ENCODE measurements around the gene ANKRD40. TPM values are rescaled to one million over a fixed set of nuclear protein-coding genes. Genes with fewer than 3 reads are reported as not detected.

ANKRD40 gene
- total RNA-seq, 6 experiments from 2014 or later: 13.9 to 17.4 (median 15.1) TPM

GRCh38 chr17:50680126-50680525, 27.6 kb downstream of the ANKRD40 start:
- Histone ChIP-seq H3K4me1 (peaks cover 3 to 53% (median 23%) of the 10 kb centered on the region in 4 donors), H3K27me3 (no peaks in the 10 kb centered on the region), H3K27ac (no peak overlapping the region), H3K4me3 (no peak overlapping the region), H3K9me3 (no peaks in the 10 kb centered on the region), H3K36me3 (peaks cover 0 to 33% (median 14%) of the 10 kb centered on the region in 4 donors)
- DNase-seq (no peak), ATAC-seq (no peak)
- WGBS (ENCODE audit: insufficient coverage, low coverage, low lambda C conversion rate, missing lambda C conversion rate): 88% methylated on average over 3 of the region's 5 CpGs
- TF ChIP-seq POLR2A (IDR thresholded peaks at IDR 0.05) (no peak), CTCF (IDR thresholded peaks at IDR 0.05) (no peak)
- intact Hi-C loops (cut with DNase I): loop anchor here in 1 of 2 donors (5.0 kb wide), 1 partner anchor 43 kb away; no protein-coding TSS in a partner anchor

- TF ChIP-seq CTCF (IDR thresholded peaks at IDR 0.05): no peak
- no peak for TF ChIP-seq POLR2A (IDR thresholded peaks at IDR 0.05)
- Histone ChIP-seq H3K36me3 (peaks cover 0 to 33% (median 14%) of the 10 kb centered on the region in 4 donors), H3K4me3 (no peak overlapping the region), H3K9me3 (no peaks in the 10 kb centered on the region), H3K27me3 (no peaks in the 10 kb centered on the region), H3K27ac (peak overlapping the region in 1 of 3 donors; percentile 22), H3K4me1 (peaks cover 0 to 44% (median 20%) of the 10 kb centered on the region in 4 donors)
- ATAC-seq (peak; percentile 37 to 56 (median 46)), DNase-seq (peak in 2 of 3 donors; percentile 65 to 74)
- WGBS (ENCODE audit: insufficient coverage, low coverage, low lambda C conversion rate, missing lambda C conversion rate): 50% methylated on average over 11 of the region's 11 CpGs
- intact Hi-C loops (cut with DNase I): no loop called here
These were observed 28.6 kb downstream of the ANKRD40 start for GRCh38 chr17:50679008-50679544.

GRCh38 chr17:50677851-50678375, 29.8 kb downstream of the ANKRD40 start:
- no peak for ATAC-seq
- Histone ChIP-seq H3K4me1 (peaks cover 0 to 32% (median 11%) of the 10 kb centered on the region in 4 donors), H3K9me3 (no peaks in the 10 kb centered on the region), H3K36me3 (peaks cover 0 to 33% (median 14%) of the 10 kb centered on the region in 4 donors), H3K4me3 (no peak overlapping the region), H3K27me3 (no peaks in the 10 kb centered on the region), H3K27ac (no peak overlapping the region)
- peak in 1 of 3 donors; percentile 39 for DNase-seq
- TF ChIP-seq POLR2A (IDR thresholded peaks at IDR 0.05) (no peak), CTCF (IDR thresholded peaks at IDR 0.05) (no peak)
- WGBS (ENCODE audit: insufficient coverage, low coverage, low lambda C conversion rate, missing lambda C conversion rate): 90% methylated on average over 2 of the region's 12 CpGs
- intact Hi-C loops (cut with DNase I): no loop called here

- no peaks in the 10 kb centered on the region for H3K27me3 ChIP-seq
These were observed 31.4 kb downstream of the ANKRD40 start for GRCh38 chr17:50676065-50676975.

More at GRCh38 chr17:50676065-50676975, 31.4 kb downstream of the ANKRD40 start:
- H3K9me3 ChIP-seq: no peaks in the 10 kb centered on the region
- H3K27ac ChIP-seq: peak overlapping the region in 1 of 3 donors; percentile 39
- intact Hi-C loops (cut with DNase I): no loop called here
- WGBS (ENCODE audit: insufficient coverage, low coverage, low lambda C conversion rate, missing lambda C conversion rate): 76% methylated on average over 7 of the region's 24 CpGs
- H3K4me1 ChIP-seq: peaks cover 0 to 28% (median 12%) of the 10 kb centered on the region in 4 donors
- no peak for TF ChIP-seq POLR2A (IDR thresholded peaks at IDR 0.05)
- TF ChIP-seq CTCF (IDR thresholded peaks at IDR 0.05): no peak
- no peak overlapping the region for H3K4me3 ChIP-seq
- H3K36me3 ChIP-seq: peaks cover 0 to 39% (median 14%) of the 10 kb centered on the region in 4 donors
- peak in 1 of 3 donors; percentile 53 for DNase-seq
- no peak for ATAC-seq
